ENCODE data around the gene PLCZ1.

DNA sequence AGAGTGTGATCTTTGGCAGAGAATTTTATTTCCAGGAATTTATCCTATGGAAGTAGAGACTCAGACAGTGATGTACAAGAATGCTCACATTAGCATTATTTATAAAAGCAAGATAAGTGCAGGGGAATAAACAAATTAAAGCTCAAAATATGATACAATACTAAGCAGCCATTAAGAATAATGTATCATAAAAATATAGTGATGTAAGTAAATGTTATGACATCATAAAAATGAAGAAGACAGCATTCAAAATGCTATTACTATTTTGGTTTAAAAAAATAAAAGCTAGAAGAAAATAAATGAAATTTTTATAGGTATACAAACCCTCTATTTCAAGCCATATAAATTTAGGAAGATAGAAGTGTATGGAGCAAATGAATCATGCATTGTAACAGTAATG is 17.1 kb downstream of the PLCZ1 start:
- TF ChIP-seq, protein P1, sequence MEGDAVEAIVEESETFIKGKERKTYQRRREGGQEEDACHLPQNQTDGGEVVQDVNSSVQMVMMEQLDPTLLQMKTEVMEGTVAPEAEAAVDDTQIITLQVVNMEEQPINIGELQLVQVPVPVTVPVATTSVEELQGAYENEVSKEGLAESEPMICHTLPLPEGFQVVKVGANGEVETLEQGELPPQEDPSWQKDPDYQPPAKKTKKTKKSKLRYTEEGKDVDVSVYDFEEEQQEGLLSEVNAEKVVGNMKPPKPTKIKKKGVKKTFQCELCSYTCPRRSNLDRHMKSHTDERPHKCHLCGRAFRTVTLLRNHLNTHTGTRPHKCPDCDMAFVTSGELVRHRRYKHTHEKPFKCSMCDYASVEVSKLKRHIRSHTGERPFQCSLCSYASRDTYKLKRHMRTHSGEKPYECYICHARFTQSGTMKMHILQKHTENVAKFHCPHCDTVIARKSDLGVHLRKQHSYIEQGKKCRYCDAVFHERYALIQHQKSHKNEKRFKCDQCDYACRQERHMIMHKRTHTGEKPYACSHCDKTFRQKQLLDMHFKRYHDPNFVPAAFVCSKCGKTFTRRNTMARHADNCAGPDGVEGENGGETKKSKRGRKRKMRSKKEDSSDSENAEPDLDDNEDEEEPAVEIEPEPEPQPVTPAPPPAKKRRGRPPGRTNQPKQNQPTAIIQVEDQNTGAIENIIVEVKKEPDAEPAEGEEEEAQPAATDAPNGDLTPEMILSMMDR (IDR thresholded peaks at IDR 0.05) = no peak
- no peak for TF ChIP-seq POLR2A (IDR thresholded peaks at IDR 0.05)

Measured in adrenal gland (tissue), 5 donors.